K562 (cell line): Measurements from ENCODE around the gene TXNRD2. TPM values are rescaled to one million over a fixed set of nuclear protein-coding genes. Genes with fewer than 3 reads are reported as not detected.

Source experiments
- MAFK ChIP-seq: IDR thresholded peaks from 2 replicates; pipeline ENCODE4 v1.6.1; 2011; ENCODE audit warnings: low read length, improper control_type of control experiment
- NCOA2 ChIP-seq, 2 experiments: fragments of 450-650 bp; IDR thresholded peaks; 2 replicates each; pipeline ENCODE4 v1.6.1; 2018; ENCODE audit warnings: mild to moderate bottlenecking in 2 of 2, moderate library complexity in 1 of 2; ENCODE audit not compliant: partially characterized antibody in 2 of 2
- RBM34 ChIP-seq: fragments of 200-400 bp; formaldehyde crosslinking; IDR thresholded peaks from 2 replicates; pipeline ENCODE4 v1.6.1; 2018; ENCODE audit warnings: low read length, borderline replicate concordance; ENCODE audit not compliant: insufficient read depth
- SRSF9 ChIP-seq: fragments of 200-400 bp; formaldehyde crosslinking; IDR thresholded peaks from 2 replicates; pipeline ENCODE4 v1.6.1; 2017; ENCODE audit warnings: low read depth, low read length, borderline replicate concordance
- ZNF75A ChIP-seq: fragments of 450-650 bp; formaldehyde crosslinking; IDR thresholded peaks from 2 replicates; pipeline ENCODE4 v1.4.0; 2020; ENCODE audit warnings: mild to moderate bottlenecking
- ZNF778 ChIP-seq: fragments of 450-650 bp; formaldehyde crosslinking; IDR thresholded peaks from 2 replicates; pipeline ENCODE4 v1.4.0; 2020; ENCODE audit warnings: mild to moderate bottlenecking, moderate library complexity
- polyA plus RNA-seq, 8 experiments: library from polyadenylated mRNA; depleted of rRNA in 4 of 8; stranded (reverse) in 5 of 8; unstranded in 3 of 8; fragments of >200 nt; fragmentation: Nextera tagmentation in 2 of 8; fragmentation: Illumina TruSeq in 1 of 8; extraction: Ambion mirVana in 2 of 8; extraction: Trizol in 1 of 8; gene quantifications; 2 replicates each; pipeline versions ENCODE4 v1.2.1 to v1.2.3, GENCODE V29; 2011 to 2014; ENCODE audit warnings: inconsistent platforms in 1 of 8, missing spikeins in 1 of 8
- total RNA-seq, 7 experiments: library from RNA; depleted of rRNA in 6 of 7; stranded (reverse); fragments of >200 nt in 6 of 7; fragmentation: Illumina TruSeq in 2 of 7; extraction: Trizol in 2 of 7; gene quantifications; 2 replicates each; pipeline versions ENCODE4 v1.2.1 to v1.2.3, GENCODE V29; 2011 to 2021; ENCODE audit warnings: low replicate concordance in 1 of 7
- TF ChIP-seq, protein P1 (sequence below): sonication (generic); formaldehyde crosslinking; IDR thresholded peaks from 2 replicates; pipeline ENCODE4 v1.4.0; 2020; ENCODE audit warnings: mild to moderate bottlenecking, missing genetic modification reagents
- TF ChIP-seq, protein P2 (sequence below), 2 experiments: fragments of 200-800 bp in 1 of 2; sonication (Bioruptor generic) in 1 of 2; sonication (generic) in 1 of 2; formaldehyde crosslinking in 1 of 2; IDR thresholded peaks in 1 of 2; conservative IDR thresholded peaks in 1 of 2; 2 replicates each; pipeline versions ENCODE4 v1.5.0 to v1.6.1; 2016 to 2020; ENCODE audit warnings: missing compliant biosample characterization in 1 of 2, missing genetic modification characterization in 1 of 2, missing genetic modification reagents in 1 of 2
- TF ChIP-seq, protein P3 (sequence below): fragments of 450-650 bp; IDR thresholded peaks from 2 replicates; pipeline ENCODE4 v1.6.1; 2017; ENCODE audit warnings: antibody characterized with exemption, mild to moderate bottlenecking
- TF ChIP-seq, protein P4 (sequence below): sonication (generic); formaldehyde crosslinking; IDR thresholded peaks from 2 replicates; pipeline ENCODE4 v1.8.1; 2023; ENCODE audit warnings: missing genetic modification reagents, mild to moderate bottlenecking, borderline replicate concordance

The TXNRD2 gene
- total and polyA plus RNA-seq, 9 of the 15 experiments (the other 6 are each of a cell fraction or from before 2014, with no cell fraction given) = 3.3 to 80.2 (median 49.4) TPM

DNA sequence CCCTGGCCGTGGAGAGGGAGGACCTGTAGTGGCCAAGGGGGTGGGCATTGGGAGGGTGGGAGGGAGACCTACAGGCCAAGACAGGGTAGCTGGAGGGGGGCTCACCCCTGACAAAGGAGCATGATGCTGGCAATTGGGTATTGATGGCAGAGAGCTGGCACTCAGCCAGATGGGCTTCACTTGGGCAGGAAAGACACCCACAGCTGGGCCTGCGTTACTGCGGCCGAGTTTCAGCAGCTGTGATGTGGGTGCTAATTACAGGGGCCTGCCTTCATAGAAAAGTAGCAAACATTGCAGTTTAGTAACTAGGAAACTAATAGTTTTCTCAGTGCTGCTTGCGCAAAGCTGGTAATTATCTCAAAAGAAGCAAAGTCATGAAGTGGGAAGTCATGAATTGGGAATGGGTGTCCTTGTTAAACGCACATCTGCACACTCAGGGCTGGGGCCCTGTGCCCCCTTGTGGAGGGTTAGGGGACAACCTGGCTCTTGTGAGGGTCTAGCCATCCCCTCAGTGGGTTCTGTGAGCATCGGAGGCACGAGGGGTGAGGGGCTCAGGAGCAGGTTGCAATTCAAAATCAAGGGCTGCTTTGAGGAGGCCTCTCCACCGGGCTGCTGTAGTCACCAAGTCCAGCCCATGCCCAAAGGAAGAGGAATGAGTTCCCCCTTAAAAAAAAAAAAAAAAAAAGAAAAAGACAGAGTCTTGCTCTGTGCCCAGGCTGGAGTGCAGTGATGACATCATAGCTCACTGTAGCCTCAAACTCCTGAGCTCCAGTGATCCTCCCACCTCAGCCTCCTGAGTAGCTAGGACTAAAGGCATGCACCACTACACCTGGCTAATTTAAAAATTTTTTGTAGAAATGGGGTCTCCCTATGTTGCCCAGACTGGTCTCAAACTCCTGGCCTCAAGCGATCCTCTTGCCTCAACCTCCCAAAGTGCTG is 24.4 kb upstream of the TXNRD2 start (continued):
- TF ChIP-seq, protein P1, sequence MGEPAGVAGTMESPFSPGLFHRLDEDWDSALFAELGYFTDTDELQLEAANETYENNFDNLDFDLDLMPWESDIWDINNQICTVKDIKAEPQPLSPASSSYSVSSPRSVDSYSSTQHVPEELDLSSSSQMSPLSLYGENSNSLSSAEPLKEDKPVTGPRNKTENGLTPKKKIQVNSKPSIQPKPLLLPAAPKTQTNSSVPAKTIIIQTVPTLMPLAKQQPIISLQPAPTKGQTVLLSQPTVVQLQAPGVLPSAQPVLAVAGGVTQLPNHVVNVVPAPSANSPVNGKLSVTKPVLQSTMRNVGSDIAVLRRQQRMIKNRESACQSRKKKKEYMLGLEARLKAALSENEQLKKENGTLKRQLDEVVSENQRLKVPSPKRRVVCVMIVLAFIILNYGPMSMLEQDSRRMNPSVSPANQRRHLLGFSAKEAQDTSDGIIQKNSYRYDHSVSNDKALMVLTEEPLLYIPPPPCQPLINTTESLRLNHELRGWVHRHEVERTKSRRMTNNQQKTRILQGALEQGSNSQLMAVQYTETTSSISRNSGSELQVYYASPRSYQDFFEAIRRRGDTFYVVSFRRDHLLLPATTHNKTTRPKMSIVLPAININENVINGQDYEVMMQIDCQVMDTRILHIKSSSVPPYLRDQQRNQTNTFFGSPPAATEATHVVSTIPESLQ (CRISPR knock-in tag) = no peak
- TF ChIP-seq SRSF9 (no peak), RBM34 (no peak), ZNF75A (CRISPR knock-in tag) (no peak), NCOA2 (IDR thresholded peaks at IDR 0.05; ENCODE audit: partially characterized antibody in 2 of 2) (no peak), ZNF778 (CRISPR knock-in tag) (no peak), MAFK (peak; percentile 22; the same call in 1 of the 2 replicates)
- TF ChIP-seq, protein P2, sequence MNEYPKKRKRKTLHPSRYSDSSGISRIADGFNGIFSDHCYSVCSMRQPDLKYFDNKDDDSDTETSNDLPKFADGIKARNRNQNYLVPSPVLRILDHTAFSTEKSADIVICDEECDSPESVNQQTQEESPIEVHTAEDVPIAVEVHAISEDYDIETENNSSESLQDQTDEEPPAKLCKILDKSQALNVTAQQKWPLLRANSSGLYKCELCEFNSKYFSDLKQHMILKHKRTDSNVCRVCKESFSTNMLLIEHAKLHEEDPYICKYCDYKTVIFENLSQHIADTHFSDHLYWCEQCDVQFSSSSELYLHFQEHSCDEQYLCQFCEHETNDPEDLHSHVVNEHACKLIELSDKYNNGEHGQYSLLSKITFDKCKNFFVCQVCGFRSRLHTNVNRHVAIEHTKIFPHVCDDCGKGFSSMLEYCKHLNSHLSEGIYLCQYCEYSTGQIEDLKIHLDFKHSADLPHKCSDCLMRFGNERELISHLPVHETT (CRISPR knock-in tag; conservative IDR thresholded peaks at IDR 0.05 in 1 of 2, IDR thresholded peaks at IDR 0.05 in 1 of 2) = no peak
- TF ChIP-seq, protein P3, sequence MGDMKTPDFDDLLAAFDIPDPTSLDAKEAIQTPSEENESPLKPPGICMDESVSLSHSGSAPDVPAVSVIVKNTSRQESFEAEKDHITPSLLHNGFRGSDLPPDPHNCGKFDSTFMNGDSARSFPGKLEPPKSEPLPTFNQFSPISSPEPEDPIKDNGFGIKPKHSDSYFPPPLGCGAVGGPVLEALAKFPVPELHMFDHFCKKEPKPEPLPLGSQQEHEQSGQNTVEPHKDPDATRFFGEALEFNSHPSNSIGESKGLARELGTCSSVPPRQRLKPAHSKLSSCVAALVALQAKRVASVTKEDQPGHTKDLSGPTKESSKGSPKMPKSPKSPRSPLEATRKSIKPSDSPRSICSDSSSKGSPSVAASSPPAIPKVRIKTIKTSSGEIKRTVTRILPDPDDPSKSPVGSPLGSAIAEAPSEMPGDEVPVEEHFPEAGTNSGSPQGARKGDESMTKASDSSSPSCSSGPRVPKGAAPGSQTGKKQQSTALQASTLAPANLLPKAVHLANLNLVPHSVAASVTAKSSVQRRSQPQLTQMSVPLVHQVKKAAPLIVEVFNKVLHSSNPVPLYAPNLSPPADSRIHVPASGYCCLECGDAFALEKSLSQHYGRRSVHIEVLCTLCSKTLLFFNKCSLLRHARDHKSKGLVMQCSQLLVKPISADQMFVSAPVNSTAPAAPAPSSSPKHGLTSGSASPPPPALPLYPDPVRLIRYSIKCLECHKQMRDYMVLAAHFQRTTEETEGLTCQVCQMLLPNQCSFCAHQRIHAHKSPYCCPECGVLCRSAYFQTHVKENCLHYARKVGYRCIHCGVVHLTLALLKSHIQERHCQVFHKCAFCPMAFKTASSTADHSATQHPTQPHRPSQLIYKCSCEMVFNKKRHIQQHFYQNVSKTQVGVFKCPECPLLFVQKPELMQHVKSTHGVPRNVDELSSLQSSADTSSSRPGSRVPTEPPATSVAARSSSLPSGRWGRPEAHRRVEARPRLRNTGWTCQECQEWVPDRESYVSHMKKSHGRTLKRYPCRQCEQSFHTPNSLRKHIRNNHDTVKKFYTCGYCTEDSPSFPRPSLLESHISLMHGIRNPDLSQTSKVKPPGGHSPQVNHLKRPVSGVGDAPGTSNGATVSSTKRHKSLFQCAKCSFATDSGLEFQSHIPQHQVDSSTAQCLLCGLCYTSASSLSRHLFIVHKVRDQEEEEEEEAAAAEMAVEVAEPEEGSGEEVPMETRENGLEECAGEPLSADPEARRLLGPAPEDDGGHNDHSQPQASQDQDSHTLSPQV = no peak
- TF ChIP-seq, protein P4, sequence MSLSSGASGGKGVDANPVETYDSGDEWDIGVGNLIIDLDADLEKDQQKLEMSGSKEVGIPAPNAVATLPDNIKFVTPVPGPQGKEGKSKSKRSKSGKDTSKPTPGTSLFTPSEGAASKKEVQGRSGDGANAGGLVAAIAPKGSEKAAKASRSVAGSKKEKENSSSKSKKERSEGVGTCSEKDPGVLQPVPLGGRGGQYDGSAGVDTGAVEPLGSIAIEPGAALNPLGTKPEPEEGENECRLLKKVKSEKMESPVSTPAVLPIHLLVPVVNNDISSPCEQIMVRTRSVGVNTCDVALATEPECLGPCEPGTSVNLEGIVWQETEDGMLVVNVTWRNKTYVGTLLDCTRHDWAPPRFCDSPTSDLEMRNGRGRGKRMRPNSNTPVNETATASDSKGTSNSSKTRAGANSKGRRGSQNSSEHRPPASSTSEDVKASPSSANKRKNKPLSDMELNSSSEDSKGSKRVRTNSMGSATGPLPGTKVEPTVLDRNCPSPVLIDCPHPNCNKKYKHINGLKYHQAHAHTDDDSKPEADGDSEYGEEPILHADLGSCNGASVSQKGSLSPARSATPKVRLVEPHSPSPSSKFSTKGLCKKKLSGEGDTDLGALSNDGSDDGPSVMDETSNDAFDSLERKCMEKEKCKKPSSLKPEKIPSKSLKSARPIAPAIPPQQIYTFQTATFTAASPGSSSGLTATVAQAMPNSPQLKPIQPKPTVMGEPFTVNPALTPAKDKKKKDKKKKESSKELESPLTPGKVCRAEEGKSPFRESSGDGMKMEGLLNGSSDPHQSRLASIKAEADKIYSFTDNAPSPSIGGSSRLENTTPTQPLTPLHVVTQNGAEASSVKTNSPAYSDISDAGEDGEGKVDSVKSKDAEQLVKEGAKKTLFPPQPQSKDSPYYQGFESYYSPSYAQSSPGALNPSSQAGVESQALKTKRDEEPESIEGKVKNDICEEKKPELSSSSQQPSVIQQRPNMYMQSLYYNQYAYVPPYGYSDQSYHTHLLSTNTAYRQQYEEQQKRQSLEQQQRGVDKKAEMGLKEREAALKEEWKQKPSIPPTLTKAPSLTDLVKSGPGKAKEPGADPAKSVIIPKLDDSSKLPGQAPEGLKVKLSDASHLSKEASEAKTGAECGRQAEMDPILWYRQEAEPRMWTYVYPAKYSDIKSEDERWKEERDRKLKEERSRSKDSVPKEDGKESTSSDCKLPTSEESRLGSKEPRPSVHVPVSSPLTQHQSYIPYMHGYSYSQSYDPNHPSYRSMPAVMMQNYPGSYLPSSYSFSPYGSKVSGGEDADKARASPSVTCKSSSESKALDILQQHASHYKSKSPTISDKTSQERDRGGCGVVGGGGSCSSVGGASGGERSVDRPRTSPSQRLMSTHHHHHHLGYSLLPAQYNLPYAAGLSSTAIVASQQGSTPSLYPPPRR (CRISPR knock-in tag) = no peak
